WTC11 (cell line): ENCODE data around the gene BANK1.

Experiments
- CBFB ChIP-seq: sonication (generic); formaldehyde crosslinking; IDR thresholded peaks from 2 replicates; pipeline ENCODE4 v1.8.1; 2022; ENCODE audit warnings: mild to moderate bottlenecking, low read depth, missing genetic modification reagents
- CTCF ChIP-seq: fragments of 200-600 bp; IDR thresholded peaks from 2 replicates; pipeline ENCODE4 v1.8.0; 2022; ENCODE audit warnings: antibody characterized with exemption
- MAX ChIP-seq: sonication (generic); formaldehyde crosslinking; IDR thresholded peaks from 2 replicates; pipeline ENCODE4 v1.8.0; 2022; ENCODE audit warnings: mild to moderate bottlenecking, missing genetic modification reagents
- TEAD4 ChIP-seq: sonication (generic); formaldehyde crosslinking; IDR thresholded peaks from 2 replicates; pipeline ENCODE4 v1.8.0; 2022; ENCODE audit warnings: mild to moderate bottlenecking, missing genetic modification reagents

GRCh38 chr4:101987623-101988243, 197.2 kb downstream of the BANK1 start:
- TF ChIP-seq MAX (no peak), TEAD4 (CRISPR knock-in tag) (no peak), CBFB (CRISPR knock-in tag) (no peak), CTCF (no peak)
